ENCODE results near the gene OGFRL1.

Gene OGFRL1

GRCh38 chr6:71284785-71285184 is 3.8 kb upstream of the OGFRL1 start:
- in situ Hi-C loops (cut with HindIII; ENCODE audit: low sequenced_read_pairs) = no loop called here

GRCh38 chr6:71287038-71287437 is 1.6 kb upstream of the OGFRL1 start:
- in situ Hi-C loops (cut with HindIII; ENCODE audit: low sequenced_read_pairs) = no loop called here

- in situ Hi-C loops (cut with HindIII; ENCODE audit: low sequenced_read_pairs) = no loop called here
These were observed 734 bp upstream of the OGFRL1 start for GRCh38 chr6:71287926-71288227.

- in situ Hi-C loops (cut with HindIII; ENCODE audit: low sequenced_read_pairs) = no loop called here
These were observed 609 bp downstream of the OGFRL1 start for GRCh38 chr6:71289039-71289801.

- in situ Hi-C loops (cut with HindIII; ENCODE audit: low sequenced_read_pairs) = no loop called here
These were observed 1.2 kb downstream of the OGFRL1 start for GRCh38 chr6:71289802-71290175.

GRCh38 chr6:71290611-71291010 is 2.0 kb downstream of the OGFRL1 start:
- in situ Hi-C loops (cut with HindIII; ENCODE audit: low sequenced_read_pairs) = no loop called here

- in situ Hi-C loops (cut with HindIII; ENCODE audit: low sequenced_read_pairs) = no loop called here
These were observed 3.4 kb downstream of the OGFRL1 start for GRCh38 chr6:71292001-71292400.

GRCh38 chr6:71294121-71294523 is 5.5 kb downstream of the OGFRL1 start:
- in situ Hi-C loops (cut with HindIII; ENCODE audit: low sequenced_read_pairs) = no loop called here

- in situ Hi-C loops (cut with HindIII; ENCODE audit: low sequenced_read_pairs) = no loop called here
These were observed 9.8 kb downstream of the OGFRL1 start for GRCh38 chr6:71298459-71298858.

GRCh38 chr6:71299541-71300470 is 11.2 kb downstream of the OGFRL1 start:
- in situ Hi-C loops (cut with HindIII; ENCODE audit: low sequenced_read_pairs) = no loop called here

GRCh38 chr6:71300561-71301168 is 12.1 kb downstream of the OGFRL1 start:
- in situ Hi-C loops (cut with HindIII; ENCODE audit: low sequenced_read_pairs) = no loop called here

GRCh38 chr6:71301546-71301945 is 12.9 kb downstream of the OGFRL1 start:
- in situ Hi-C loops (cut with HindIII; ENCODE audit: low sequenced_read_pairs) = no loop called here

- in situ Hi-C loops (cut with HindIII; ENCODE audit: low sequenced_read_pairs) = no loop called here
These were observed 21.0 kb downstream of the OGFRL1 start for GRCh38 chr6:71309656-71310055.

GRCh38 chr6:71310261-71310660 is 21.6 kb downstream of the OGFRL1 start:
- in situ Hi-C loops (cut with HindIII; ENCODE audit: low sequenced_read_pairs) = no loop called here

- in situ Hi-C loops (cut with HindIII; ENCODE audit: low sequenced_read_pairs) = no loop called here
These were observed 23.5 kb downstream of the OGFRL1 start for GRCh38 chr6:71312089-71312488.

GRCh38 chr6:71317441-71317840 is 28.8 kb downstream of the OGFRL1 start:
- in situ Hi-C loops (cut with HindIII; ENCODE audit: low sequenced_read_pairs) = no loop called here

- in situ Hi-C loops (cut with HindIII; ENCODE audit: low sequenced_read_pairs) = no loop called here
These were observed 31.4 kb downstream of the OGFRL1 start for GRCh38 chr6:71320041-71320440.

GRCh38 chr6:71321314-71321713 is 32.7 kb downstream of the OGFRL1 start:
- in situ Hi-C loops (cut with HindIII; ENCODE audit: low sequenced_read_pairs) = no loop called here

GRCh38 chr6:71324194-71324785 is 35.7 kb downstream of the OGFRL1 start:
- in situ Hi-C loops (cut with HindIII; ENCODE audit: low sequenced_read_pairs) = no loop called here

GRCh38 chr6:71326611-71327010 is 38.0 kb downstream of the OGFRL1 start:
- in situ Hi-C loops (cut with HindIII; ENCODE audit: low sequenced_read_pairs) = no loop called here

- in situ Hi-C loops (cut with HindIII; ENCODE audit: low sequenced_read_pairs) = no loop called here
These were observed 41.9 kb downstream of the OGFRL1 start for GRCh38 chr6:71330501-71330900.
